Mesenteric fat pad (tissue), 1 donor: Measurements from ENCODE around the gene CALN1. TPM values are rescaled to one million over a fixed set of nuclear protein-coding genes. Genes with fewer than 3 reads are reported as not detected.
A peak's percentile ranks its signal among the peaks of the same experiment; 100 is the strongest.

Source experiments
- DNase-seq: peaks from one replicate; pipeline ENCODE4 v3.0.0-alpha.2; 2020; ENCODE audit warnings: low spot score
- total RNA-seq: library from RNA; stranded (reverse); fragmentation: NEBNext Ultra II Directional; extraction: Animal tissue kit (Norgen Biotek cat#: 25700); gene quantifications from one replicate; pipeline ENCODE4 v1.2.1, GENCODE V29; 2021
- donor health status: DM: yes; HTN: yes; CAD: no.

CALN1 gene
- total RNA-seq, 1 donor from 2014 or later, result not detected

DNA sequence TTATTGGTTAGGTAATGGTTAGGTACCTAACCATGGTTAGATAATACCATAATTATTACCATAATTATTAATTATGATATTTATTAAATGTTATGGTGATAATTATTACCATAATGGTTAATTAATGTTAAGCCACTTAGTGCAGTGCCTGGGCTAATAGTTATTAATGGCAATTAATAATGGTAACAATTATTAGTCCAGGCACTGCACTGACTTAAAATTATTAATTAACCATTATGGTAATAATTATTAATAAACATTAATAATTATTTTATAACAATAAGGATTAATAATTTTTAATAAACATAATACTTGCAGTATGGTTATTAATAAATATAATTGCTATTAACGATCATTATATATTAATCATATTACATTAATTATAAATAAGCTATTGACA lies 604.0 kb downstream of the CALN1 start:
- DNase-seq, result no peak

DNA sequence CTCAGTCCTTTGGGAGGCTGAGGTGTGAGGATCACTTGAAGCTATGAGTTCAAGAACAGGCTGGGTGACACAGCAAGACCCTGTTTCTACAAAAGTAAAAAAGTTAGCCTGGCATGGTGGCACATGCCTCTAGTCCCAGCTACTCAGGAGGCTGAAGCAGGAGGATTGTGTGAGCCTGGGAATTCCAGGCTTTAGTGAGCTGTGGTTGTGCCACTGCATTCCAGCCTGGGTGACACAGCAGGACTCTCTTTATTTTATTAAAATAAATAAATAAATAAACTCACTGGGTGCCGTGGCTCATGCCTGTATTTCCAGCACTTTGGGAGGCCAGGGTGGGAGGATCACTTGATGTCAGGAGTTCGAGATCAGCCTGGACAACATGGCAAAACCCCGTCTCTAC lies 607.9 kb downstream of the CALN1 start:
- DNase-seq, result no peak

DNA sequence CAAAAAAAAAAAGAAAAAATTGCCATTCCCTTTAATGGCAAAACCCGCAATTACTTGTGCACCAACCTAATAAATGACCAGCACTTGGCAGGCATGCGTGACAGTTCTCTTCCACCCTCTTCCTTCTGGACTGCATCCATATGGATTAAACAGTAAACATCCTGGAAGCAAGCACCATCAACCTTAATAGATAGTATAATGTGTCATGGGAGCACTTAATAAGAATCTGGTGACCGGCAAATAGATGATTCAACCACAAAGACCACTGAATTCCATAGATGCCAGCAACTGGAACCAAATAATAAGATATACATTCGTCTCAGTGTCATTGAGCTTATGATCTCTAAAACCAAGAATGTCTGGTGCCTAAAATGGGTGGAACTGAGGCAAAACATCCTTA lies 610.2 kb downstream of the CALN1 start:
- no peak for DNase-seq

DNA sequence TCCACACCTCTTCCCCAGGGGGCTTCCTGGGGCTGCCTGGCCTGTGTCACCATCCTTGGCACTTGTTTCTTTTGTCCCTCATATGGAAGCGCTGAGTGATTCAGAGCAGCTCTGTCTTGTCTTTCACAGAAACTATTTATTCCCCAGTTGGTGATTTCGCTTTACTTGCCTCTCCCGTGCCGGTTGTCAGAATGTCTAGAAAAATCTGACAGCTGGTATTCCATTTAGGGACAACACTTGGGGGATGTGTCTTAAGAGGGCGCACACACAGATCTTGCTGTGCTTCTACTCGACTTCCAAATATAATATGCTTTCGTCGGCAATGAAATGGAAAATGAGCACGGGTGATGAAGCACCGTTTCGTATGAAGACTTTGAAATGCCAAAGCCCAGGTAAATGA lies 611.8 kb downstream of the CALN1 start:
- no peak for DNase-seq

DNA sequence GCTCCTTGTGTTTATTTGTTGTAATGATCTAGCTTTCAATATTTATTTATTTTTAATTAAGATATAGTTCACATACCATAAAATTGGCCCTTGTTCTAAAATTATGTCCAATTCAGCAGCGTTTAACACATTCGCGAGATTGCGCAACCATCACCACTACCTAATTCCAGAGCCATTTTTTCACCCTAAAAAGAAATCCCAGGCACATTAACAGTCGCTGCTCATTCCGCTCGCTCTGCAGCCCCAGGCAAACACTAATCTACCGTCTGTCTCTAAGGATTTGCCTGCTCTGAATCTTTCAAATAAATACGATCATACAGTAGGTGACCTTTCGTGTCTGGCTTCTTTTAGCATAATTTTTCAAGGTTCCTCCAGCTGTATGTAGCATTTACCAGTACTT lies 616.7 kb downstream of the CALN1 start:
- DNase-seq, result no peak

DNA sequence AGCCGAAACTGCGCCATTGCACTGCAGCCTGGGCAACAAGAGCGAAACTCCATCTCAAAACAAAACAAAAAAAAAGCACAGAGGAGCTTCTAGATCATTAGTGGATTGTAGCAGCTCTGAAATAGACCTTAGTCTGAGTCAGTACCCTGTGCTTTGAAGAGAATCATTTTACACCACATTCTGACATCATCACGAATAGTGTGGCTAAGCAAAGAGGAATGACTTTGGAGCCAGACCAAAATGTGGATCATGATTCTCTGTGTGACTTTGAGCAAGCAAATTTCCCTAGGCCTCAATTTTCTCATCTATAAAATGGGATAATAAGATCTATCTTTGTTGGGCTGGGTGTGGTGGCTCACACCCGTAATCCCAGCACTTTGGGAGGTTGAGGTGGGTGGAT lies 618.9 kb downstream of the CALN1 start:
- DNase-seq, result no peak

DNA sequence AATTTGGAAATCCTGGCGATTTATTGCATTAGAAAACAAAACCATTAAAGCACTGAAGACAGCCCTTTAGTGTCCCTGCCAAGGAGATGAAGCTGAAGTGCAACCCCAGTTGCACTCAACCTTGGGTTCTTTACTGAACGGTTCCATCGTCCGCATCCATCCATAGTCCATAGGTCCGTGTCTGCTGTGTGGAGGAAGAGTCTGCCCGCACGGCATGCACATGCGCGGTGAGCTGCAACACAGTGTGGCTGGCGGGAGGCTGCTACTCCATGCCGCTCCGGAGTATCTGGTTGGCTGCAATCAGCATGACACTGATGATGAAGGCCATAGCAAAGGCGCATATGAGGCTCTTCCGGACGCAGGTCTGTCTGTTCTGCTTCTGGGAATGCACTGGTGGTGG lies 624.6 kb downstream of the CALN1 start:
- DNase-seq, result peak; percentile 64

DNA sequence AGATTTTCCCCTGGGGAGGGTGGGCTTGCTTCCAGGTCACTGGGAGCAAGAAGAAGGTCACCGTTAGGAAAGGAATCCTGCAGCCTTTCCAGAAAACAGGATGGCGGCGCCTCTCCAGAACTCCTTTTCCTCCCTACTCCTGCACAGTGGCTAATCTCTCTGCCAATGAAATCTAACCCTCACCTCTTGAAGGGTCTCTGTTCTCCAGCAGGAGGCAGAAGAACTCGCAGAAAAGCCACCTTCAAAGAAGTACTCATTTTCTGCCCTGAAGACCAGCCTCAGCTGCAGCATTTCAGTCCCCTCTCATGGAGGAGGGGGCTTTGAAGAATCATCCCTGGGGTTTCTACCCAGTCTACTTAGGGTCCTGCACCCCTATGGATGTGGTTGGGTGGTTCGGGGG lies 626.9 kb downstream of the CALN1 start:
- peak; percentile 20 for DNase-seq

DNA sequence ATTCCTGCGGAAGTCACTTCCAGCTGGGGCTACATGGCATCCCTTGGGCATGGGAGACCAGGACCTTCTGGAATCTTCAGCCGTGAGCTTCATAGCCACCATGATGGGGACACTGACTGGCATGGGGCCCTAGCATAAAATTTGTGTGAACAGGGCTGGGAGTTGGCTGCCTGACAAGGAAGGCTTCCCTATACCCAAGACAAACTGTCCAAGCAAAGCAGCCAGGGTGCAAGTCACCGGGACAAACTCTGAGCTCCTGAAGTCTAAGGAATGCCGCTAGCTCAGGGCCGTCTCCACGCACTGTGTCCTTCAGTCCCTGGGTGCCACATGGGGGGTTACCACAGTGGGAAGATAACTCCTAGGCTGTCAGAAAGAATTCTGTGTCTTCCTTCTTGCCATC lies 627.4 kb downstream of the CALN1 start:
- DNase-seq, result peak; percentile 43

DNA sequence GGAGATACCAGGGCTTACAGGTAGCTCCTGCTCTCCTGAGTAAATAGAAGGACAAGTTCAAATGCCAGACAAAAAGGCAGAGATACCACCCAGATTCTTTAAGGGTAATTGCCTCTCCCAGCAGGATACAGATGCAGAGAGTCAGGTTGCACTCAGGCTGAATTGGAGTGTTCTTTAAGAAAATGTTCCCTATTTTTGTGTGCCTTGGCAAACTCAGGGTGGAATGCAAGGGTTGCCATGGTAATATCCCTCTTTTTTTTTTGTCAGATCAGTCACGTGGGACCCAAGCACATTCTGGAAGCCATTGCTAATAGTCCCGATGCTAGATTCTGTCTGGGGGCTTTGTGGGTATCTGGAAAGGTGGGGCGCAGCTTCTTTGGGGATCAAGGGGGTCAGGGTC lies 628.0 kb downstream of the CALN1 start:
- DNase-seq, result peak; percentile 6

DNA sequence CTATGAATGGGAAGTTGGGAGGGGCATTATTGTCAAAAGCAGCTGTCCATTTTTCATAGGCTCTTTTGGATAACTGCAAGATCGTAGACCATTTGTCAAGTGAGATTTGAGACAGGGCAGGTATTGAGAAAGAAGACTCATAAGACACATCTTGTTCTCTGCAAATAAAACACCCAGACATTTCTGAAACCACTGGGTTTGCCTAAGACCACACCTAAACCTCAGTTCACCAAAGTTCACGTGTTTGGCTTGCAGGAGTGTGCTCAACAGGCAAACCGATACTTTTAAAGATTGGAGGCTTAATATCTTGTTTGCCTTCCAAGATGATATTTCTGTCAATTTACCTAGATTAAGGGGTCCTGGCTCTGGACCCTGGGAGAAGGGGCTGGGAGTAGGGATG lies 628.4 kb downstream of the CALN1 start:
- DNase-seq, result no peak

DNA sequence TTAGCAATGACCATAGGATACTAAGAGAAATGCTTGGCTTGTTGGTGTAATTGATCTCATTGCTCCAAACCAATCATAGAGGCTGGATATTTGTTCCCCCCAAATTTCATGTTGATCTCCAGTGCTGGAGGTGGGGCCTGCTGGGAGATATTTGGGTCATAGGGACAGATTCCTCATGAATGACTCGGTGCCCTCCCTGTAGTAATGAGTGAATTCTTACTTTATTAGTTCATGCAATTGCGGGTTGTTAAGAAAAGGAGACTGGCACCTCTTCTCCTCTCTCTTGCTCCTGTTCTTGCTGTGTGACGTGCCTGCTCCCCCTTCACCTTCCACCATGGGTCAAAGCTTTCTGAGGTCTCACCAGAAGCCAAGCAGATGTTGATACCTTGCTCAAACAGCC lies 630.1 kb downstream of the CALN1 start:
- peak; percentile 5 for DNase-seq

DNA sequence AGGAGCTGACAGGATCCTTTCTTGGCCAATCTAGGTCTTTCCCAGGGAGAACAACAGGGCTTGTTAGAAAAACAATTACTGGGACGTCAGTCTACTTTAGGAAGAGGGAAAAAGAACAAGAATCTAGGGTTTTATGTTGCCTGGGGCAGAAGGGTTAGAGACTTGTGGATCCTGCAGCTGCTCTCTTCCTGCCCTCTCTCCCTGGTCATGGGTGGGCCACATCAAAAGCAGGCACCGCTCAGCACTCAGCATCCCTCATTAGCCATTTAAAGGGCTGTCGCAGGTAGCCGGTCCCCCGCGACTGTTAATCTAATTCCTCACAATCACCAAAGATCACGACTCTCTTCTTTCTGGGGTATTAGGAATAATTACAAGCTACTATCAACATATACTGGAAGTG lies 631.9 kb downstream of the CALN1 start:
- peak; percentile 24 for DNase-seq

DNA sequence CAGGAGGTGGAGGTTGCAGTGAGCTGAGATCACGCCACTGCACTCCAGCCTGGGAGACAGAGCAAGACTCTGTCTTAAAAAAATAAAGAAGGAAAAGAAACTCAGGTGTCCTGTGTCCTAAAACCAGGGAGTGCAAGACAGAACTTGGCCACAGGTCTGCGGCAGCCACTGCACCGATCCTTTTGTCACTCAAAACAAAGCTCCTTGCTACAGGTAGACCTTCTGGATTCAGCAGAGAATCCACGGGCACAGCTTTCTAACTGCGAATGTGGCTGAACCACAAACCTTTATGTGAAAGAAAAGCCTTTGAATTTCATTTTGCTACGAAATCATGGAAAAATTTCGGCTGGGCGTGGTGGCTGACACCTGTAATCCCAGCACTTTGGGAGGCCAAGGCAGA lies 634.9 kb downstream of the CALN1 start:
- peak; percentile 67 for DNase-seq

DNA sequence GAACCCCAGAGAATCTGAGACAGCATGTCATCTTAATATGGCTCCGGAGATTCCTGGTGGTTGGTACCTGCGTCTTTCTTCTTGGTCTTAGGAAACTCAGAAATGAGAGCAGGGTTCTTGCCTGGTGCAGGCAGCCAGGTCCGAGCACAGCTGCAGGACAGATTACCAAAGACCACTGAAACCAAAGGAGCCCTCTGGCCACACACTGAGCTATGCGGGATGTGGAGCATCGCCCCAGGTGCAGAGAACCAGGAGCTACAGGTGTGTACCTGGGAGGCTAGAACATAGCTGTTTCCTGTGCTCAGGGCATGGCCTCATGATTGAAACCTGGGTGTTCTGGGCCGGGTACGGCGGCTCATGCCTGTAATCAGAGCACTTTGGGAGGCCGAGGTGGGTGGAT lies 635.4 kb downstream of the CALN1 start:
- peak; percentile 47 for DNase-seq

DNA sequence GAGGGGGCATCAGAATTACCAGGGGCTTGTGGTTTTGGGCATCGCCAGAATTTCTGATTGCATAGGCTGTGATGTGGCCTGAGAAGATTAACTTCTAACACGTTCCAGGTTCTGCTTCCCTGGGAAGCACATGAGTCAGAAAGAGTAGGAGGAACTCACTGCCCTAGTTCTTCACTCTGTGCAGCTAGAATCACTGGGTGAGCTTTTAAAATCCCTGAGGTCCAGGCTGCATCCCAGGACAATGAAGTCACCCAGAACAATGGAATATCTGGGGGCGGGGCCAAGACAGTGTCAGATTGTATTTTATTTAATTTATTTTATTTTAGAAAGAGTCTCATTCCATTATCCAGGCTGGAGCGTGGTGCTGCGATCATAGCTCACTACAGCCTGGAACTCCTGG lies 636.5 kb downstream of the CALN1 start:
- peak; percentile 20 for DNase-seq

DNA sequence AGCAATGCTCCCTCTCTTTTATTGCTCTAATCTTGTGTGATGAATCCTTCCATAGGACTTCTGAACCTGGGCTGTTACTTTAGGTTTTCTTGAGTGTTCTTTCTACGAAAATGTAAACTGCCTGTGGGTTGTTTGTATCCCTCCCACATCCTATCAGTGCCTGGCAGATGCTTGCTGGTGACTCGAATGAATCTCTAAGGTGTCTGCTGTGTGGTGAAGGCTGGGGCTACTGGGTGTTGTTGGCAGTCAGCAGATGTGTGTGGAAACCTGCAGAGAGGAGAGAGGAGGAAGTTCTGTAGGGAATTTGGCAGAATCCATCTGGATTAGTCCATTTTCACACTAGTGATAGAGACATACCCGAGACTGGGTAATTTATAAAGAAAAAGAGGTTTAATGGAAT lies 639.4 kb downstream of the CALN1 start:
- DNase-seq, result no peak

DNA sequence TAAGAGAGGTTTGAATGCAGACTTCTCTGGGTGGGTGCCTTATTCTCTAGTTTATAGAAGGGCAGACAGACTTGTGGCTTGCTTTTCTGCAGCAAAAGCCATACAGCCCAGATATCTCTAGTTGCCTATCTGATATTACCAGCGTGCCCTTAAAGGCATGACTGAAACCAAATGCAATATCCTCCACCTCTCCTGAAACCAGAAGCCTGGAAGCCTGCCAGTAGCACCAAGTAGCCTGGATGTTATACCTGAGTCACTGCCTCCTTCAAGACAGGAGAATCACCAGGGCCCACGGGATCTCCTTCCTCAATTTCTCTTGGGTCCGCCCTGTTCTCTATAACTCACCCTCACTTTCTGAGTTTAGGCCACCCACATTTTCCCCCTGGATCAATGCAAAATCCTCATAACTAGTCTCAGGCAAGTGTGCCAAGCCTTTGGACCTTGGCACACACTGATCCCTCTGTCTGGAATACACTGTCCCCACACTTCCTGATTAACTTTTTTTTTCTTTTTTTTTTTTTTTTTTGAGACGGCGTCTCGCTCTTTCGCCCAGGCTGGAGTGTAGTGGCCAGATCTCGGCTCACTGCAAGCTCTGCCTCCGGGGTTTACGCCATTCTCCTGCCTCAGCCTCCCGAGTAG lies 641.8 kb downstream of the CALN1 start:
- peak; percentile 20 for DNase-seq

DNA sequence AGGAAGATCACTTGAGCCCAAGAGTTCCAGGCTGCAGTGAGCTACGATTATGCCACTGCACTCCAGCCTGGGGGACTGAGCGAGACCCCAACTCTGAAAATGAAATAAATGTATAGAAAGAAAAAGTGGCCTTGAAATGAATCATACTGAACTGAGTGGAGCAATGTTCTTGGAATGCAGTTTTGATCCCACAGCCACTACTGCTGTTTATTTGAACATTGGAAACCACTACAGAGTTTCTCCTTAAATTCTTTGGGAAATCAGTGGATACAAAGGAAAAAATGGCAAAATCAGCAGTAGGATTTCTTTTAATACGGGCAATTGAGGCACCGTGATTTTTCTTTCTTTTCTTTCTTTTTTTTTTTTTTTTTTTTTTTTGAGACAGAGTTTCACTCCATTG lies 642.8 kb downstream of the CALN1 start:
- DNase-seq, result peak; percentile 9

DNA sequence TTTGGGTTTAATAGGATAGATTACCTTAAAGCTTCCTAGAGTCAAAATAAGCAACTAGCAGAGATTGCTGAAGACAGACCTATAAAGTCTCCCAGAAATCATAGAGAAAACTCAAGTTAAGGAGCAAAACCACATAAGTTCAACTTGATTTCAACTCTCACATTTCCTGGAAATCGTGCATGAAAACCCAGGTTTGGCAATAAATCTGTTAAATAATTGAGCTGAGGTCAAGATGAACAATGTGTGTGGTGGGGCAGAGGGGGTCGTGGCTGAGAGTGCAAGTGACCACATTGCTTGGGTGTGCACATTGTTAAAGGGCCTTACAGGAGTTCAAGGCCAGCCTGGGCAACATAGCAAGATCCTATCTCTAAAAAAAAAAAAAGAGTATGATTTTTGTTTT lies 643.7 kb downstream of the CALN1 start:
- no peak for DNase-seq

DNA sequence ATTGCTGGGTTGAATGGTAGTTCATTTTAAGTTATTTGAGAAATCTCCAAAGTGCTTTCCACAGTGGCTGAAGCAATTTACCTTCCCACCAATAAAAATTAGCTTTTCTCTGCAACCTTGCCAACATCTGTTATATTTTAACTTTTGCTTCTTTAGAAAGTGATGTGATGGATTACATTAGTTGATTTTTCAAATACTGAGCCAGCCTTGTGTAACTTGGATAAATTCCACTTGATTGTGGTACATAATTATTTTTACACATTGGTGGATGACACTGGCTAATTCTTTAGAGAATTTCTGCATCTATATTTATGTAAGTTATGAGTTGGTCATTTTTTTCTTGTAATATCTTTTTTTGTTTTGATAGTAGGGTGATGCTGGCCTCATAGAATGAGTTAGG lies 646.1 kb downstream of the CALN1 start:
- no peak for DNase-seq

DNA sequence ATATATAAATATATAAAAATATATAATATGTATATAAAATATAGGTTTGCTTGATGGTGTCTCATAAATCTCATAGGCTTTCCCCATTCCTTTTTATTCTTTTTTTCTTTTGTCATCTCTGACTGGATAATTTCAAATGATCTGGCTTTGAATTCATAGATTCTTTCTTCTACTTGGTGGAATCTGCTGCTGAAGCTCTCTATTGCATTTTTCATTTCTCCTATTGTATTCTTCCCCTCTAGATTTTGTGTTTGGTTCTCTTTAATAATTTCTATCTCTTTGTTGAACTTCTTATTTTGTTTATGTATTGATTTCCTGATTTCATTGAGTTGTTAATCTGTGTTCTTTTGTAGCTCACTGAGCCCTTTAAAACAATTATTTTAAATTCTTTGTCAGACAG lies 650.8 kb downstream of the CALN1 start:
- no peak for DNase-seq

DNA sequence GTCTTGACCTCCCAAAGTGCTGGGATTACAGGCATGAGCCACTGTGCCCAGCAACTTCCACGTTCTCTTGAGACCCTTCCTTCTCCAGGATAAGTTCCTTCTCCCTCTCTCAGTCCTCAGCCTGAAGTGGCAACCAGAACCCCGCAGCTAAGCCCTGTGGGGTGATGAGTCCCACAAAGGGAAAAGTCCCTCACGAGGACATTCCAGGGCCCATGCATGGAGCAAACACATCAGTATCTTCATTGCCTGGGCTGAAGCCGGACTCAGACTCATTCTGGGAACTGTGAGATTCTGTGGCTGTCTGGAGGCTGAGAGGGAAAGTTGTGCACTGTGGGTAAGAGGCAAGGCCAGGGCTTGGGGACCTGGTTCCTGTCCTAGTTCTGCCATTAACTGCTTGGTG lies 657.3 kb downstream of the CALN1 start:
- DNase-seq, result no peak
